Stimulated activated memory B cell treated with anti-CD40 and anti-IgM and Interleukin-4, amounts not matched to agents 10 μg/mL and 1 μg/mL and 100 μg/mL, for 72 hours (primary cell): ENCODE data around the gene LRRC25.
"Not testable (repeated sequence)": the region's sequence is repeated elsewhere in the genome, so short reads cannot be mapped to it uniquely, and the experiment has no call there.

Experiments
- ATAC-seq: fragments of 150-1000 bp; cut with Tn5 transposase; 2 replicates; pipeline ENCODE4 v1.10.0; 2021
- H3K27ac Mint-ChIP-seq: one replicate; pipeline ENCODE4 v1.8.0; 2022; ENCODE audit warnings: mild to moderate bottlenecking, mixed read lengths
- H3K27me3 Mint-ChIP-seq: one replicate; pipeline ENCODE4 v1.8.0; 2022; ENCODE audit warnings: mixed read lengths
- H3K36me3 Mint-ChIP-seq: one replicate; pipeline ENCODE4 v1.8.0; 2022; ENCODE audit warnings: mixed read lengths
- H3K4me1 Mint-ChIP-seq: one replicate; pipeline ENCODE4 v1.8.0; 2022; ENCODE audit warnings: mixed read lengths
- H3K4me3 Mint-ChIP-seq: one replicate; pipeline ENCODE4 v1.8.0; 2022; ENCODE audit warnings: mild to moderate bottlenecking, moderate library complexity, mixed read lengths
- H3K9me3 Mint-ChIP-seq: one replicate; pipeline ENCODE4 v1.8.0; 2022; ENCODE audit warnings: mixed read lengths

LRRC25 gene

DNA sequence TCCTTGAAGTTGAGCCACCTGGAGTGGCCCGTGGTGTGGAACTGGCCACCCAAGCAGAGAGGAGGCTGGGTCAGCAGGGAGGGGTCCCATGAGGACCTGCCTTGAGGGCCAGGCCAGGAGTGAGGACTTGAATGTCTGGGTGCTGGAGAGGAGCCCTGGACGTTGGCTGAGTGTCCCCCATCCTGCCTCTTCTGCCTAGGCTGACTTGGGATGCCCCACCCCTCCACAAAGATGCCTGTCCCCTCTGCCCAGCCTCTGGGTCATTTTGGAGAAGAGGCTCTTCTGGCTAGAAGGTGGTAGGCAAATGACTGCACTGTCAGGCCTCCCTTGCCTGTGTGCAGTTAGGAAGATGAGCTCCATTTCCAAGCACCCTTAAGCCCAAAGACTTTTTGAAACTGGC is 23.5 kb upstream of the LRRC25 start:
- H3K4me3 Mint-ChIP-seq: peak overlapping the region; percentile 15
- H3K27me3 Mint-ChIP-seq: peaks cover 30% of the 10 kb centered on the region
- H3K9me3 Mint-ChIP-seq: no peaks in the 10 kb centered on the region
- peaks cover 77% of the 10 kb centered on the region for H3K4me1 Mint-ChIP-seq
- H3K36me3 Mint-ChIP-seq: no peaks in the 10 kb centered on the region
- no peak overlapping the region for H3K27ac Mint-ChIP-seq
- ATAC-seq: no peak

DNA sequence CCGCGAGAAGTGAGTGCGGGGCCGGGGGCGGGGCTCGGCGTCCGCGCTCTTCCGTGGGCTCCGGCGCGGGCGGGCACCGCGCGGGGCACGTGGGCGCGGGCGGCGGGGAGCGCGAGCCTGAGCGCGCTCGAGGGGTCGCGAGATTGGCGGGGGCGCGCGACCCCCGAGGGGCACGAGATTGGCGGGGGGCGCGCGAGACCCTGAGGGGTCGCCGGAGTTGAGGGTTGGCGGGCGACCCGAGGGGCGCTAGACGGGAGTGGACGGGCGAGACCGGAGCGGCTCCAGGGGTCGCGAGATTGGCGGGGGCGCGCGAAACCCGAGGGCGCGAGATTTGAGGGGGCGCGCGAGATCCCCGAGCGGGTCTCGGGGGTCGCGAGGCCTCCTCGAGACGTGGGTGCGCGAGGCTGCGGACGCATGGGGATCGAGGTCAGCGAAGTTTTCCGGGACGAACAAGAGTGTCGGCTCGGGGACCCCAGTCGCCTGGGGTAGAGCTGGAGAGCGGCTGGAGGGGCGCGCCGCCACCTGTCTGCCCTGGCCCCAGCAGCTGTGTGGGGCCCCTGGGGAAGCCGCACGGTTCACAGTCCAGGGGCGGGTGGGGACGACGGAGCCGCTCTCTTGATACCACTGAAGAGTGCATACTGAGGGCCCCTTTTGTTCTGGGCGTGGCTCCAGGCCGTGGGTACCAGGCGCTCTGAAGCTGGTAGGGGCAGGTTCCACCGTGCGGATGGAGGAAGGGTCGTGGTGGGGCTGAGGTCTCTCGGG is 22.5 kb upstream of the LRRC25 start:
- Mint-ChIP-seq H3K9me3 (no peaks in the 10 kb centered on the region), H3K36me3 (no peaks in the 10 kb centered on the region), H3K4me3 (peak overlapping the region; percentile 41), H3K27ac (no peak overlapping the region), H3K27me3 (peaks cover 41% of the 10 kb centered on the region), H3K4me1 (peaks cover 78% of the 10 kb centered on the region)
- peak; percentile 37 for ATAC-seq

DNA sequence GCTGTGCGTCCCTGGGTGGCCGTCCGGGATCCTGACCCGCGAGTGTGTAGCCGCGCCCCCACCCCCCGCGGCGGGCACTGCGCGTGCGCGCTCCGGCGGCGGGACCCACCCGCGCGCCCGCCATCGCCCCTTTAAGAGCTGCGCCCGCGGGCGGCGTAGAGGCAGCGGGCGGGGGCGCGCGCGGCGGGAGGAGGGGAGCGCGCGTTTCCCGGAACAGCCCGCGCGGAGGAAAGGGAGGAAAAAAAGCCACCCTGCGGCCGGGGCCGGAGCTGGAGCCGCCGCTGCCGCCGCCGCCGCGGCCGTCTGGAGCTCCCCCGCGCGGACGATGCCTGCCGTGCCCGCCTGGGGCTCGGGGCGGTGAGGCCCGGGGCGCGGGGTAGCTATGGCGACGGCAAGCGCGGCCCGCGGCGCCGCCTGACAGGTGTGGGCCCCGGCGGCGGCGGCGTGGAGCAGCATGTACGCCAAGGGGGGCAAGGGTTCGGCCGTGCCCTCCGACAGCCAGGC is 21.8 kb upstream of the LRRC25 start, which contains the start of gene SSBP4:
SSBP4 (plus strand) TSS at position 204 of the 504 bp plus-strand sequence; CDS start at position 455, 251 bp downstream.
- ATAC-seq: peak; percentile 74
- H3K27ac Mint-ChIP-seq: peak within 1 kb of the TSS; percentile 34
- H3K27me3 Mint-ChIP-seq: peaks cover 46% of the 10 kb centered on the region
- peaks cover 81% of the 10 kb centered on the region for H3K4me1 Mint-ChIP-seq
- no peaks in the 10 kb centered on the region for H3K9me3 Mint-ChIP-seq
- H3K36me3 Mint-ChIP-seq: no peaks in the 10 kb centered on the region
- H3K4me3 Mint-ChIP-seq: peak within 1 kb of the TSS; percentile 81

DNA sequence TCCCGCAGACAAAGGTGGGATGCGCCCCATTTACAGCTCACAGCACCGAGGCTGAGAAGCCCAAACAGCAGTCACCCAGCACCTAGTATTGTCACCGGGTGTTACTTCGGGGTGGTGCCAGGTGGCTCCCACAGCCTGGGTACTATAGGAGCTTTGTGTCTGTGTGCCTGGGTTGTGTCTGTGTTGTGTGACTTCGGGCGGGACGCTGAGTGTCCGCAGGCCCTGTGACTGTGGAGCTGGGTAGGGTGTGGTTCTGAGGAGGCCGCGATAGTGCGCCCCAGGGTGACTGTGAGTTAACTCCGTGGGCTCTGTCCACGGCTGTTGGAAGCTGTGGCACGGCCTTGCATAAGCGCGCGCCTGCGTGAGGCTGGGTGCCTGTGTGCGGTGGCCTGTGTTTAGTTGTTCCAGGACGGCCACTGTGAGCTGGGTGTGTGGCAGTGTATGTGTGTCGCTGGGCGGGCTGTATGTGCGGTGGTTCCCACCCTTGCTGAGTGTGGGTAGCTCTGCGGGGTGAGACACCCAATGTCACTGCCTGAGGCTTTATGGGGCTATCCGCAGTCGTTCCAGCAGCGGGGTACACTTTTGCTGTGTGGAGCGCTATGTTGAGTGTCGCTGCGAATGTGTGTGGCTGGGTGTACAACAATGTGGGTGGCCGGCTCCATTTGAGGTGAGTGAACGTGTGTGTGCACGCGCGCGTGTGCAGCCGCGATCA is 21.2 kb upstream of the LRRC25 start:
- no peaks in the 10 kb centered on the region for H3K36me3 Mint-ChIP-seq
- peaks cover 80% of the 10 kb centered on the region for H3K4me1 Mint-ChIP-seq
- peak overlapping the region; percentile 34 for H3K27ac Mint-ChIP-seq
- no peaks in the 10 kb centered on the region for H3K9me3 Mint-ChIP-seq
- peaks cover 52% of the 10 kb centered on the region for H3K27me3 Mint-ChIP-seq
- ATAC-seq: peak; percentile 1
- H3K4me3 Mint-ChIP-seq: peak overlapping the region; percentile 81

DNA sequence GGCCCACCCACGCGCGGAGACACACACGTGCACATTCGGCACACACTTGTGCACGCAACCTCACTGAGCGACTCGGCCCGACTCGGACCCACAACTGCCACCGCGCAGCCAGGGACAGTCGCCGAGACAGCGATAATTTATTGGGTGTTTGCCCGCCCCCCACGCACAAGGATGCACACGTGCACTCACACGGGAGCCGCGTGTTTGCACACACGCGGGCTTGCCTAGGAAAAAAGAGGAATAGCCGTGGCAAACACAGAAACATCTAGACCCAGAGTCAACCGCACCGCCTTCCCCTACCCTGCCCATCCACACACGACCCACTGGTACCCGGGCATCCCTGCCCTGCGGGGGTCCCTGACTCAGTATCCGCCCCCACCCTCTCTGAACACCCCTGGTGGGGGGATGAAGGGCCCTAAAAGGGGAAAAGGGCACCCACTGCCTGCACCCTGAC is 20.6 kb upstream of the LRRC25 start:
- Mint-ChIP-seq H3K9me3 (no peaks in the 10 kb centered on the region), H3K4me3 (peak overlapping the region; percentile 81), H3K4me1 (peaks cover 77% of the 10 kb centered on the region), H3K27ac (peak overlapping the region; percentile 34), H3K27me3 (peaks cover 58% of the 10 kb centered on the region), H3K36me3 (no peaks in the 10 kb centered on the region)
- ATAC-seq: no peak

DNA sequence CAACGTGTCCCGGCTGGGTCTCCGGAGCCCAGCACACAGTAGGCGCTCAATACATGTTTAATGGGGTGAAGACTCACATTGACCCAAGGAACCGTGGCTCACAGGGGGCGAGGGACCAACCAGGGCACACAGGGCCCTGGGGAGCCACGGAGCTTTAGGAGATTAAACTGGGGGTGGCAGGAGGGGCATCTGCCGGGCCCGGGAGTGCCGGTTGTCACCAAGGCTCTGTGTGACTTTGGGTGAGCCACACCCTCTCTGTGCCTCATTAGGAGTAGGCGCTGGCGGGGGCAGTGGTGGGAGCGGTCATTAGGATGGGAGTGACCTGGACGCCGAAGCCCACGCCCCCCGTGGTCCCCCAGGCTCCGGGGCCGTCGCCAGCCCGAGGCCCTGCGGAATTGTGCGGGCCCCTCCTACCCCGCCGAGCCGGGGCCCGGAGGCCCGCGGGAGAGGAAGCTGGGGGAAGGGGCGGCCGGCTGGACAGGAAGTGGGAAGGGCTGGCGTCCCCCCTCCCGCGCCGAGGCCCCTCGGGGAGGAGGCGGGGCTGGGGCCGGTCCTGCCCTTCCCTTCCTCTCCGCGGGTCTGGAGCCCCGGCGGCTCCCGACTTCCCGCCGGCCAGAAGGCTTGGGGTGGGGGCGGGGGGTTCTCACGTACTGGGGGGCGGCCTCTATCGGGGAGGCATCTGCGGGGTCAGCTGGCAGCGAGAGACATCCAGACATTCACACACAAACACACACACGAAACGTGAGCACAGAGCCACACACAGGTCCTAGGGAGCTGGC is 20.0 kb upstream of the LRRC25 start:
- H3K27ac Mint-ChIP-seq: peak overlapping the region; percentile 50
- peaks cover 64% of the 10 kb centered on the region for H3K27me3 Mint-ChIP-seq
- H3K4me3 Mint-ChIP-seq: peak overlapping the region; percentile 63
- H3K4me1 Mint-ChIP-seq: peaks cover 75% of the 10 kb centered on the region
- no peak for ATAC-seq
- no peaks in the 10 kb centered on the region for H3K36me3 Mint-ChIP-seq
- no peaks in the 10 kb centered on the region for H3K9me3 Mint-ChIP-seq

DNA sequence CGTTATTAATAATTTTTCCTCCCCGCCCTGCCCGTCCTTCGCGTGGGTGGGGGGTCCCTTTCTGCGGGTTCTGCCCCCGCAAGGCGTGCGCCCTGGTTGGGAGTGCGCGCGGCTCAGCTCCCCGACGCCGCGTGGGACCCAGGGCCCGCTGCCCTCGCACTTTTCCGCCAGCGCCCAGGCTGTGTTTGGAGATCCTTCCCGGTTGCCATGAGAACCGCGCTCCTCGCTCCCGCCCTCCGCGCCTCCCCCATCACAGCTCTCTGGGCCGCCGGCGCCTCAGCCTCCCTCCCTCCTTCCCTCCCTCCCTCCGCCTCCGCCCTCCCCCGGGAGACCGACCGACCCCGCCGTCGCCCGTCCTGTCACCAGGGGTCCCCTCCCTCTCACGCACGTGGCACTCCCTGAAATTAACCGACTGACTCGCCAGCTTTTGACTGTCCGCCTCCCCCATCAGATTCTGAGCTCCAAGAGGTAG is 19.4 kb upstream of the LRRC25 start:
- ATAC-seq: no peak
- Mint-ChIP-seq H3K9me3 (no peaks in the 10 kb centered on the region), H3K4me3 (peak overlapping the region; percentile 63), H3K27ac (peak overlapping the region; percentile 50), H3K36me3 (no peaks in the 10 kb centered on the region), H3K4me1 (peaks cover 70% of the 10 kb centered on the region), H3K27me3 (peaks cover 70% of the 10 kb centered on the region)

DNA sequence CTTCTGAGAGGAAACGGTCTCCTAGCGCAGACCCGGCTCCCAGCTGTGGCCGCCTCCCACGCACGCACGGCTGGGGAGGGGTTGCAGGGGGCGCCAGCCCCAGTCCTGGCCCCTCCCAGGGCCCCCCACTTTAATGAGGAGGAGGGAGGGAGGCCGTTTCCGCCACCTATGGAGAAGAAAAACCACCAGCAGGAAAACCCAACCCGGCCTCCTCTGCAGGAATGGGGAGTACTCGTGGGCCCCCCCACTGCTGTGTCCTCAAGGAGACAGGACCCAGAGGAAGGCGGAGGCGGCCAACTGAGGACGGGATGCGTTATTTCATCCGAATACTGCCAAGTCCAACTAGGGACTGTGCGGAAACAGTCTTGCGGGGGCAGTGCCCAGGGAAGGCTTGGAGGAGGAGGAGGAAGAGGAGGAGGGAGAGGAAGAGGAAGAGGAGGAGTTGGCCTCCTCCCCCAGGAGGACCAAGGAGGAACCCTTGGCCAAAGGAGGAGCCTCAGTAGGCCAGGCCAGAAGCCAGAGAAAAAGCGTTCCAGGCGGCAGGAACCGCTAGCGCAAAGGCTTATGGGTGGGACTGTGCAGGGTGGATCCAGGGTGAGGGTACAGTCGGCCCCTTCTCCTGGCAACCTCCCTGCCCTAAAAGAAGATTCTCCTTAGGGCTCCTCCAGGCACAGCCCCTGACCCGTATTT is 17.9 kb upstream of the LRRC25 start:
- Mint-ChIP-seq H3K27ac (no peak overlapping the region), H3K36me3 (no peaks in the 10 kb centered on the region), H3K4me3 (no peak overlapping the region), H3K4me1 (peaks cover 63% of the 10 kb centered on the region), H3K27me3 (peaks cover 85% of the 10 kb centered on the region), H3K9me3 (no peaks in the 10 kb centered on the region)
- no peak for ATAC-seq

DNA sequence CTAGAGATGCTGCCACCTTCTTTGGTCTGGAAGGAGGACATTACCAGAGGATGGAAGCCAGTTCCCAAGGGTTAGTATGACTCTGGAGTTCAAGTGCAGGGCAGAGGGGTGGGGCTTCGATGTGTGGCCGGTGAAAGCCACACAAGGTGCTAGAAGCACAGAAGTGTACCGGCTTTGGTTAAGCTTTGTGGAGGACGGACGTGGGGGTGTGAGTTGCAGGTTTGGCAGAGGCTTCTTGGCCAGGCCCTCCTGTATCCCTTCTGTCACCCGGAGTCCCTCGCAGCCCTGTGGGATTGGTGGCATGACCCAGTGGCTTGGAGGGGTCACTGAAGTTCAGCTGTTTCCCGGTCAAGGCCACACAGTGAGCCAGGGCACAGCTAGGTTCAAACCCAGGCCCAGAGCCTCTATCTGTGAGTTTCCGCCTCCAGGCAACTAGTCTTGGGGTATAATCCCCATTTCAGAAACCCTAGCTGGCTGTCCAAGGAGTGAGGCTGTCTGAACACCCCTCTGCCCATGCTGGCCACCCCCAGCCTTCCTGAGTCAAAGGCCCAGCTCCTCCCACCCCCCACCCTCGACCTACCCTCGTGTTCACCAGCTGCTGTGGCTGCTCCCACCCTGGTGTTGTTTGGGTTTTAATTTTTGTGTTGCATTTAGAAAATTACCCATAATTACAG is 17.2 kb upstream of the LRRC25 start:
- Mint-ChIP-seq H3K4me1 (peaks cover 61% of the 10 kb centered on the region), H3K4me3 (no peak overlapping the region), H3K9me3 (no peaks in the 10 kb centered on the region), H3K36me3 (no peaks in the 10 kb centered on the region), H3K27ac (no peak overlapping the region), H3K27me3 (peaks cover 86% of the 10 kb centered on the region)
- ATAC-seq: no peak

DNA sequence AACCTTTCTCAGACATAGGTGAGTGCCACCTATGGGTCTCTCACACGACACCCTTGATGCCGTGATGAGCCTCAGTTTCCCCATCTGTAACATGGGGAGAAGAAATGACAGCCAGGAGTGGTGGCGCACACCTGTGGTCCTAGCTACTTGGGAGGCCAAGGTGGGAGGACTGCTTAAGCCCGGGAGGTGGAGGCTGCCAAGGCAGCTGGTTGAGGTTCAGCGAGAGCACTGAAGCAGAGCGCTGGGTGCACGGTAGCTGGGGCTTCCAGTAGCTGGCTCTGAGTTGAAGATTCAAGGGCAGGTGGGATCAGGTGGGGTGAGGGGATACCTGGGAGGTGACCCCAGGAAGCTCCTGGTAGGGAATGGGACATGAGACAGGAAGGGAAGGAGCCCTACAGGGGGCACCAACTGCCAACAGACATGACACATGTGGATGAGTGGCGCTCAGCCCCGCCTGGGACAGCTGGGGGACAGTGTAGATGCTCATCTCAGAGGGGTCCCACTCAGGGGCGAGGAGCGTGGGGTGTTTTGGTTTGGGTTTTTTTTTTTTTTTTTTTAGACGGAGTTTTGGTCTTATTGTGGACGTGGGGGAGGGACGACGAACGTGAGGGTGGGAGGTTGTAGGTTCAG is 15.3 kb upstream of the LRRC25 start:
- H3K27me3 Mint-ChIP-seq: peaks cover 74% of the 10 kb centered on the region
- no peak overlapping the region for H3K27ac Mint-ChIP-seq
- H3K36me3 Mint-ChIP-seq: no peaks in the 10 kb centered on the region
- no peak for ATAC-seq
- H3K4me3 Mint-ChIP-seq: no peak overlapping the region
- H3K4me1 Mint-ChIP-seq: peaks cover 59% of the 10 kb centered on the region
- H3K9me3 Mint-ChIP-seq: no peaks in the 10 kb centered on the region

DNA sequence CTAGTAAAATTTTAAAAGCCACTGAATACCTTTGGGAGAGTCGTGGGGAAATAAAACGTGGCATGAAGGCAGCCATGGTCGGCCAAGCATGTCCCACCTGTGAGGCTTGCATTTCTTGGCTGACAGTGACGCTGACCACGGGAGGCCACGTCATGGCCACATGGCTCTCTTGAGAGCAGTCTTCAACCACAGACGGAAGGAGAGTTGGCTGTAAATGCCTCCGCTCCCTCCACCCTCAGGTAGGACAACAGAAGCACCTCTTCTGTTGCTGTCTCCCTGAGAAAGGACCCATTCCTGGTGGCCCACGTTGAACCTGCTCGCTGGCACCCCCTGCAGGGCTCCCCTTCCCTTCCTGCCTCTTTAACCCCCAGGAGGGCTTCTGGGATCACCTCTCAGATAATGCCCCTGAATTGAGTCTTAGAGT is 10.6 kb upstream of the LRRC25 start:
- H3K4me3 Mint-ChIP-seq: no peak overlapping the region
- H3K9me3 Mint-ChIP-seq: no peaks in the 10 kb centered on the region
- H3K27ac Mint-ChIP-seq: peak overlapping the region; percentile 7
- H3K36me3 Mint-ChIP-seq: no peaks in the 10 kb centered on the region
- H3K27me3 Mint-ChIP-seq: peaks cover 29% of the 10 kb centered on the region
- peaks cover 35% of the 10 kb centered on the region for H3K4me1 Mint-ChIP-seq
- ATAC-seq: peak; percentile 98

DNA sequence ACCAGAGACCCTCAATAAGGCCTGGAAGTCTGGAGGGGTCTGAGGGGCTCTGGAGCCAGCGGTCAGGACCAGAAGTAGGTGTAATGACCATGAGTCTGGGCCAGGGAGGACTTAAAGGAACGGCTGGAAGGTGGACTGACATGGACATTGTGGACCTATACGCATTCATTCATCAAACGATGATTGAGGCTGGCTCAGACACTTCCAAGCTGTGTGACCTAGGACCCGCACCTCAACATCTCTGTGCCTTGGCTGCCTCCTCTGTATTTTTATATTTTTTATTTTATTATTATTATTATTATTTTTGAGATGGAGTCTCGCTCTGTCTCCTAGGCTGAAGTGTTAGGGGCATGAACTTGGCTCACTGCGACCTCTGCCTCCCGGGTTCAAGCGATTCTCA is 9.3 kb upstream of the LRRC25 start:
- no peaks in the 10 kb centered on the region for H3K36me3 Mint-ChIP-seq
- peaks cover 16% of the 10 kb centered on the region for H3K27me3 Mint-ChIP-seq
- ATAC-seq: no peak

DNA sequence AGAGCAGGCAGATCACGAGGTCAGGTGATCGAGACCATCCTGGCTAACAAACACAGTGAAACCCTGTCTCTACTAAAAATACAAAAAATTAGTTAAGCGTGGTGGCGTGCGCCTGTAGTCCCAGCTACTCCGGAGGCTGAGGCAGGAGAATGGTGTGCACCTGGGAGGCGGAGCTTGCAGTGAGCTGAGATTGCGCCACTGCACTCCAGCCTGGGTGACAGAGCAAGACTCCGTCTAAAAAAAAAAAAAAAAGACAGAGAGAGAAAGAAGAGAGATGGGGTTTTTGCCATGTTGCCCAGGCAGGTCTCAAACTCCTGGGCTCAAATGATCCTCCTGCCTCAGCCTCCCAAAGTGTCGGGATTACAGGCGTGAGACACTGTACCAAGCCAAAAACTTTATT is 8.3 kb upstream of the LRRC25 start:
- H3K27ac Mint-ChIP-seq, H3K4me3 Mint-ChIP-seq, H3K9me3 Mint-ChIP-seq, H3K36me3 Mint-ChIP-seq, H3K27me3 Mint-ChIP-seq, ATAC-seq: not testable (repeated sequence)
- H3K4me1 Mint-ChIP-seq: peaks cover 52% of the 10 kb centered on the region

More for the DNA sequence above, 9.3 kb upstream of the LRRC25 start:
- Mint-ChIP-seq H3K4me3 (no peak overlapping the region), H3K9me3 (no peaks in the 10 kb centered on the region), H3K4me1 (peaks cover 43% of the 10 kb centered on the region), H3K27ac (no peak overlapping the region)
